Activated CD4-positive, alpha-beta T cell treated with anti-CD3 and anti-CD28 coated beads for 36 hours (primary cell): ENCODE measurements around the gene KIF13A. TPM values are rescaled to one million over a fixed set of nuclear protein-coding genes. Genes with fewer than 3 reads are reported as not detected.
"Not testable (repeated sequence)": the region's sequence is repeated elsewhere in the genome, so short reads cannot be mapped to it uniquely, and the experiment has no call there.

Experiments
- ATAC-seq: fragments of 200-7000 bp; cut with Tn5 transposase; one replicate; pipeline ENCODE4 v1.10.0; 2021; ENCODE audit warnings: mild to moderate bottlenecking, moderate library complexity
- CTCF ChIA-PET: fragments of 350-600 bp; sonication (Branson Sonifier 250); formaldehyde crosslinking; loops from one replicate; lab custom pipeline; 2021; ENCODE audit warnings: antibody characterized with exemption; lab: Charles Lee
- POLR2A ChIA-PET: fragments of 350-600 bp; sonication (Branson Sonifier 250); formaldehyde crosslinking; loops from one replicate; lab custom pipeline; 2021; ENCODE audit warnings: antibody characterized with exemption, inconsistent platforms; lab: Charles Lee
- DNase-seq: peaks from one replicate; pipeline ENCODE4 v3.0.0-alpha.2; 2020
- H3K27ac Mint-ChIP-seq: one replicate; pipeline ENCODE4 v1.8.0; 2021; ENCODE audit warnings: mixed read lengths
- H3K27me3 Mint-ChIP-seq: one replicate; pipeline ENCODE4 v1.8.0; 2021; ENCODE audit warnings: mixed read lengths
- H3K36me3 Mint-ChIP-seq: one replicate; pipeline ENCODE4 v1.8.0; 2021; ENCODE audit warnings: low read depth, mixed read lengths
- H3K4me1 Mint-ChIP-seq: one replicate; pipeline ENCODE4 v1.8.0; 2021; ENCODE audit warnings: mixed read lengths
- H3K4me3 Mint-ChIP-seq: one replicate; pipeline ENCODE4 v1.8.0; 2021; ENCODE audit warnings: mild to moderate bottlenecking, moderate library complexity, mixed read lengths
- H3K9me3 Mint-ChIP-seq: one replicate; pipeline ENCODE4 v1.8.0; 2021; ENCODE audit warnings: low read depth, mixed read lengths
- intact Hi-C, 2 experiments: fragments of 100-400 bp; cut with DNase I in 1 of 2; cut with micrococcal nuclease in 1 of 2; formaldehyde crosslinking; loops; one replicate each; pipeline versions ENCODE4 v1.14.2 to v1.15.1; 2022 to 2024; cut with DNase I, micrococcal nuclease
- total RNA-seq, 2 experiments: library from RNA; stranded (reverse); gene quantifications; one replicate each; pipeline ENCODE4 v1.2.3, GENCODE V29; 2021

The KIF13A gene
- total RNA-seq, 2 experiments from 2014 or later = 0.07 TPM; not detected in 1

DNA sequence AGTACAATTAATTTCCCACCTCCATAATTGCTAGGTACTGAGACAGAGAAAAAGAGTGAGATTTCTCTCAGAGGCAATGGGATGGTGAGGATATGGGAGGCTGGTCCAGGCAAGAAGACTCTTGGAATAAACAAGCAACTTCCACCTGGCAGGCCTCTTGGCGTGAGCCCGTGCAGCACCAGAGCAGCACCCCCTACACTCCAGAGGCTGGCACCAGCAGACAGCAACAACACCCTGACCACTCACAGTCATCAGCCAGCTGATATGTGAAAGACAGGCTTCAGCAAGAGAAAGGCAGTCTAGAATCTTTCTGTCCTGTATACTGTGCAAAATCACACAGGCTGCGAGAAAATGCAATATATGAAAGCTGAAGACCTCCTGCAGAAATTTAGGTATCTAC lies 59.7 kb downstream of the KIF13A start:
- POLR2A ChIA-PET = no interaction called here
- Mint-ChIP-seq H3K4me1 (no peaks in the 10 kb centered on the region), H3K27me3 (peaks cover 22% of the 10 kb centered on the region), H3K9me3 (no peaks in the 10 kb centered on the region), H3K36me3 (no peaks in the 10 kb centered on the region), H3K4me3 (no peak overlapping the region), H3K27ac (no peak overlapping the region)
- intact Hi-C loops = no loop called here
- DNase-seq (no peak), ATAC-seq (no peak)
- CTCF ChIA-PET = no interaction called here

DNA sequence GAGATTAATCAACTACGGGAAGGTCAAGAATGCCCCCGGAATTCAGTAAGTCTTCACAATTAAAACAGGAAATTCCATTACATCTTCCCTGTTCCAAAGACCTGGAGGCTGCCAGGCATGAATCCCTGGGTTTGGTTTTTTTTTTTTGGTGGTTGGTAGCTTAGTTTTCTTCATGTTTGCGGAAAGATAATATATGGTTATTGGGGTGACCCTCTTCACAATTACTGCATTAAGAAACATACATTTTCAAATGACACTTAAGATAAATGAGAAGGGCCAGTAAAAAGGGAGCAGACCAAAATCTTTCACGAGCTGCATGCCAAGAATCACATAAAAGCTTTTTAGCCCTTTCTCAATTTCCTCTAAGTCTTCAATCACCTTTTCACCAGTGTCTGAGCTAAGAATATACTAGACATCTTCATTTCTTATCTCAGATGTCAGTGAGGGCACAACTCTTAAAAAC lies 64.0 kb downstream of the KIF13A start:
- DNase-seq (no peak), ATAC-seq (no peak)
- Mint-ChIP-seq H3K9me3 (no peaks in the 10 kb centered on the region), H3K27me3 (peaks cover 18% of the 10 kb centered on the region), H3K27ac (no peak overlapping the region), H3K4me1 (no peaks in the 10 kb centered on the region), H3K4me3 (no peak overlapping the region), H3K36me3 (no peaks in the 10 kb centered on the region)
- ChIA-PET POLR2A (no interaction called here), CTCF (no interaction called here)
- intact Hi-C loops = no loop called here

DNA sequence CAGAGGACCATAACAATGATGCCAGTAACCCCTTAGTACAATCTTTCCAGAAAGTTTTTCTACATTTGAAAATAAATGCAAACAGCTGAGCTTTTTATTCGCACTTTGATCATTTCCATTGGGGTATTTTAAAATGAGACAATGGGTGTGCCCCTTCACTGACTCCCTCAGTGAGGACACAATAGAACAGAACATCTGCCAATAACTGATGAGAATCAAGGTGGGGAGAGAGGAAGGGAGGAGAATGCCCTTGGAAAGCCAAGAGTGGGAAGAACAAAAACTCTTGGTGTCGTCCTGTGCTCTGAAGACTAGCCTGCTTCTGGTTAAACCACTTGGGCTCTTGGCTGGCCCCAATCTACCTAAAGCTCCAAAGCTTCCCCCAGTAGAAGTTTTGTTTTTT lies 66.0 kb downstream of the KIF13A start:
- Mint-ChIP-seq H3K36me3 (no peaks in the 10 kb centered on the region), H3K9me3 (no peaks in the 10 kb centered on the region), H3K4me3 (no peak overlapping the region), H3K27me3 (peaks cover 21% of the 10 kb centered on the region), H3K27ac (no peak overlapping the region), H3K4me1 (no peaks in the 10 kb centered on the region)
- CTCF ChIA-PET = no interaction called here
- DNase-seq (no peak), ATAC-seq (no peak)
- POLR2A ChIA-PET = no interaction called here
- intact Hi-C loops = no loop called here

DNA sequence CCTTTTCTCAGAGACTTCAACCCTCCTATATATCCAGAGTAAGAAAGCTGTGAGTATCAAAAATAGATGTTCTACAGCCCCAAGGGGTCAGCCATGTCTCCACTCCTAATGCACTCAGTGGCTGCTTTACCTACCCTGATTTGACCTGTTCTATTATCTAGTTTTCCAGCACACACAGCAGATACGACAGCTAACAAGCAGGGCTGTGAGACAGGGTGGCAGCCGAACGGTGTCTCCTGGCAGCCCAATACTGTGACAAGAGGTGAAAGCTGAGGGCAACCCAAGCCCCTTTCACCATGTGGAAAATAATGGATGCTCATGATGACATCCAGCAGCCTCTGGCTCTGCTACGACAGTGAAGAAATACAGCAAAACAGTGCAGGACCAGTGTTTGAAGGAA lies 67.9 kb downstream of the KIF13A start:
- Mint-ChIP-seq H3K36me3 (no peaks in the 10 kb centered on the region), H3K27ac (no peak overlapping the region), H3K9me3 (no peaks in the 10 kb centered on the region), H3K4me1 (no peaks in the 10 kb centered on the region), H3K27me3 (peaks cover 16% of the 10 kb centered on the region), H3K4me3 (no peak overlapping the region)
- ATAC-seq (no peak), DNase-seq (no peak)
- ChIA-PET CTCF (no interaction called here), POLR2A (no interaction called here)
- intact Hi-C loops = no loop called here

DNA sequence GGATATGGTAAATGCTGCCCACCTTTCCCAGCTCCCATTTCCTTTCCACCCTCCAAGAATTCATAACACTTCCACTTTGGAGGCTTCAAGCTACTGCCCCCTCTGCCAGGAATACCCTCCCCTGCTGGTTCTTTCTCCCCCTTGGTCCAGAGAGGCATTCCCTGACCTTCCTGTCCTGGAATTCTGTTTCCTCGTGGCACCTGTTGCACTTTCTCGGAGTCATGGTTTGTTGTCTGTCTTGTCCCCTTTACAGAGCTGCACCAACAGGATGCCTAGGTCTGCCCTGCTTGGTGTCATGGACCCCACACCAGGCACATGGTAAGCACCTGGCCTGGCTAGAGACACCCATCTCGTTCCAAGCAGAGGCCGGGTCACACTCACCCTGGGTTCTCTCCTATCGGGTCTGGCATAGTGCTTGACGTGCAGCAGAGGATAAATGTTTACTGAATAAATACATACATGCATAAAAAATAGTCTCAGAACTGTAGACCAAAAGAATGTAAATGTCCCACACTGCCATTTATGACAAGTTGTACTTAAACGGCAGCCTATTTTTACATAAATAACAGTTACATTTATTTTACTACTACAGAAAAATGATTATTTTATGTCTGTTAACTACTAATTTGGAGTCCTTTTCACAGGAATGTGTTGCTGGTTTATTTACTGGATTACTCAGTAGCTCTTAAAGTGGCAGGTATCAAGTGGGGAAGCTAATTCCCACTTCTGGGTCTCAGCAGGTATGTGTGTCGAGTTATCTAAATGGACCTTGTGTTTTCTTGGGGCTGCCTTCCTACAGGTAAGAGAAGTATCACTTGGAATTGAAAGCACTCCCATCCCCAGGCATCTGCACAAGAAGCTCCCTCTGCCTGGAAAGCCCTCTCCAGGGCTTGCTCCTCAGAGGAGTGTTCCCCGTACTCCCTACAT lies 69.3 kb downstream of the KIF13A start:
- Mint-ChIP-seq H3K9me3 (no peaks in the 10 kb centered on the region), H3K27me3 (peaks cover 8% of the 10 kb centered on the region), H3K4me1 (no peaks in the 10 kb centered on the region), H3K4me3 (no peak overlapping the region), H3K27ac (no peak overlapping the region), H3K36me3 (no peaks in the 10 kb centered on the region)
- DNase-seq (no peak), ATAC-seq (no peak)
- intact Hi-C loops = no loop called here
- CTCF ChIA-PET = no interaction called here
- POLR2A ChIA-PET = interaction anchor here (0.5 kb wide), 1 partner anchor 196 kb away, joined by 7 read pairs; no protein-coding TSS in a partner anchor

DNA sequence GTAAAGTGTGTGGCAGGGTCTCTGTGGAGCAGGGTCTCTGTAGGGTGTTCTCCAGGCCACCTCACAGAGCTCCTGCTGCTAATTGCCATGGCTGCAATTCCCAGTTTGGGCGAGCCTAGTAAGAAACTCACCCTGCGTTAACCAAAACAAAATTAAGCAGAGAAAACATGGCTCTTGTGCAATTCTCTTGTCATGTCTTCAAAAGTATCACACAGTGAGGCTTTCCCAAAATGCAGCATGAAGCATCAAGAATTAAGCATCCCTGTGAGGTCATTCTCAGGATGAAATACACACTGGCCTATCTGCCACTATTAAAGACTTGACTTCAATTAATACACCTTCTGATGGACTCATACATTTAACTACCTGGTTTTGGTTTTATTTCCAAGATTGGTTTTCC lies 72.8 kb downstream of the KIF13A start:
- no peak for ATAC-seq
- Mint-ChIP-seq H3K27me3 (peaks cover 4% of the 10 kb centered on the region), H3K36me3 (no peaks in the 10 kb centered on the region), H3K4me1 (no peaks in the 10 kb centered on the region), H3K9me3 (no peaks in the 10 kb centered on the region), H3K4me3 (no peak overlapping the region), H3K27ac (no peak overlapping the region)
- intact Hi-C loops = no loop called here
- ChIA-PET POLR2A (no interaction called here), CTCF (no interaction called here)
- no peak for DNase-seq

DNA sequence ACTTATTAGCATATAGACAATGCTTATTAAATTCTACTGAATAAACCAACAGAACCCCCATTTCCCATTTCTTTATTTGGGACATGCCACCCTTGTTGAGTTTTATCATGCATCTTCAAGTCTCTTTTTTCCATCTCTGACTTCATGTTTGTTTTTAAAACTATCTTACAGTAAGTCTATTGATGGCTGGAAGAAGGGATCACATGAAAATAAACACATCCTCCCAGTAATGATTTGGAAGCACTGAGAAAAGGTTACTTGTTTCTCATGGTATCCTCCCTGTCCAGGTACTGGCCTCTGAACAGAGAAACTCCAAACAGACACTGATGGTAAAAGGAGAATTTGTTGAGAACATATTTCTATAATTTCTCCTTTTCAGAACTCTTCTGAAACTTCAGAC lies 74.9 kb downstream of the KIF13A start:
- no peak overlapping the region for H3K4me3 Mint-ChIP-seq
- no peaks in the 10 kb centered on the region for H3K9me3 Mint-ChIP-seq
- peaks cover 13% of the 10 kb centered on the region for H3K27me3 Mint-ChIP-seq
- DNase-seq = no peak
- CTCF ChIA-PET = no interaction called here
- POLR2A ChIA-PET = no interaction called here
- intact Hi-C loops = no loop called here
- H3K36me3 Mint-ChIP-seq = no peaks in the 10 kb centered on the region
- H3K4me1 Mint-ChIP-seq = peaks cover 4% of the 10 kb centered on the region
- H3K27ac Mint-ChIP-seq = no peak overlapping the region
- no peak for ATAC-seq

DNA sequence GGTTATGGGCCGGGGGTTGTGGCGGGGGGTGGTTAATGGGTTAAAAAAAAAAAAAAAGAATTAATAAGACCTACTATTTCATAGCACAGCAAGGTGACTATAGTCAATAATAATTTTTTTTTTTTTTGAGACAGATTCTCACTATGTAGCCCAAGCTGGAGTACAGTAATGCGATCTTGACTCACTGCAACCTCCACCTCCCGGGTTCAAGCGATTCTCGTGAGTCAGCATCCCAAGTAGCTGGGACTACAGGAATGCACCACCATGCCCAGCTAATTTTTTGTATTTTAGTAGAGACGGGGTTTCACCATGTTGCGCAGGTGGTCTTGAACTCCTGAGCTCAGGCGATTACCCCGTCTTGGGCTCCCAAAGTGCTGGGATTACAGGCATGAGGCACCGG lies 75.8 kb downstream of the KIF13A start:
- ATAC-seq, DNase-seq, H3K36me3 Mint-ChIP-seq, H3K9me3 Mint-ChIP-seq, H3K4me3 Mint-ChIP-seq, intact Hi-C loops, H3K4me1 Mint-ChIP-seq, H3K27ac Mint-ChIP-seq: not testable (repeated sequence)
- ChIA-PET CTCF (interaction anchor here (0.6 kb wide), 1 partner anchor 221 kb away, joined by 3 read pairs; no protein-coding TSS in a partner anchor), POLR2A (interaction anchor here (0.6 kb wide), 1 partner anchor 347 kb away, joined by 5 read pairs; no protein-coding TSS in a partner anchor)
- peaks cover 17% of the 10 kb centered on the region for H3K27me3 Mint-ChIP-seq

DNA sequence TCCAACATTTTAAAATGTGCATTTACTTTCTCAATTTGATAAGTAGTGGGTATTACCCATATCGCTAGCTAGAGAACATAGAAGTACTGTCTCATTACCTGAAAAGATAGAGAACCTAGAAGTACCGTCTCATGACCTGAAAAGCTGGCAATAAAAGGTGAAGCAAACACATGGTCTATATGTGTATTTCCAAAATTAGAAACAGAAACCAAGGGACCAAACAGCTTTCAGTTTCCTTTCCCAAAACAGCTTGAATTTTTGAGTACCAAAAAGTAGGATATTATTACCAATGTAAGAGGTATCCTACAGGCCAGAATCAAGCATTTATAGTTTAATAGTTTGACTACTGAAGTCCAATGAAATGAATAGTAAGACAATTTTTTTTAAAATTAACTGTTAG lies 77.2 kb downstream of the KIF13A start:
- Mint-ChIP-seq H3K36me3 (no peaks in the 10 kb centered on the region), H3K27me3 (peaks cover 20% of the 10 kb centered on the region), H3K9me3 (no peaks in the 10 kb centered on the region), H3K27ac (no peak overlapping the region), H3K4me3 (no peak overlapping the region), H3K4me1 (peaks cover 5% of the 10 kb centered on the region)
- CTCF ChIA-PET = no interaction called here
- DNase-seq (no peak), ATAC-seq (no peak)
- intact Hi-C loops = no loop called here
- POLR2A ChIA-PET = no interaction called here

DNA sequence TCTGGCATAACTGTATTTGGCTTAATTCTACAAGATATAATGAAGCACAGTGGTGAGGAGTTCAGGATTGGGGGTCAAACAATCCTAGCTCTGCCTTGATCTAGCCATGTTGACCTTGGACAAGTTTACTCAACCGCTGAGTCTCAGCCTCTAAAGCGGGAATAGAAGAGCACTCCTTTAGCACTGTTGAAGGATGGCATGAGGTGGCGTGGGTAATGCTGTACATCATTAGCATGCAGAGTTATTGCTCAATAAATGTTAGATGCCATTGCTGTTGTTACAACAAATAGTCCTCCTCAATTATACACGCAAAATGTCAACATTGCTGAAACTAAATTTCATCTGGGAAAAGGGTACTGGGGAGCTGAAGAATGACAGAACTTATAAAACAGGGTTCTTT lies 78.6 kb downstream of the KIF13A start:
- Mint-ChIP-seq H3K4me1 (peaks cover 5% of the 10 kb centered on the region), H3K27ac (no peak overlapping the region), H3K4me3 (no peak overlapping the region), H3K27me3 (peaks cover 22% of the 10 kb centered on the region), H3K9me3 (no peaks in the 10 kb centered on the region), H3K36me3 (no peaks in the 10 kb centered on the region)
- POLR2A ChIA-PET = no interaction called here
- intact Hi-C loops = no loop called here
- ATAC-seq (no peak), DNase-seq (no peak)
- CTCF ChIA-PET = interaction anchor here (0.6 kb wide), 1 partner anchor 432 kb away, joined by 3 read pairs; no protein-coding TSS in a partner anchor

DNA sequence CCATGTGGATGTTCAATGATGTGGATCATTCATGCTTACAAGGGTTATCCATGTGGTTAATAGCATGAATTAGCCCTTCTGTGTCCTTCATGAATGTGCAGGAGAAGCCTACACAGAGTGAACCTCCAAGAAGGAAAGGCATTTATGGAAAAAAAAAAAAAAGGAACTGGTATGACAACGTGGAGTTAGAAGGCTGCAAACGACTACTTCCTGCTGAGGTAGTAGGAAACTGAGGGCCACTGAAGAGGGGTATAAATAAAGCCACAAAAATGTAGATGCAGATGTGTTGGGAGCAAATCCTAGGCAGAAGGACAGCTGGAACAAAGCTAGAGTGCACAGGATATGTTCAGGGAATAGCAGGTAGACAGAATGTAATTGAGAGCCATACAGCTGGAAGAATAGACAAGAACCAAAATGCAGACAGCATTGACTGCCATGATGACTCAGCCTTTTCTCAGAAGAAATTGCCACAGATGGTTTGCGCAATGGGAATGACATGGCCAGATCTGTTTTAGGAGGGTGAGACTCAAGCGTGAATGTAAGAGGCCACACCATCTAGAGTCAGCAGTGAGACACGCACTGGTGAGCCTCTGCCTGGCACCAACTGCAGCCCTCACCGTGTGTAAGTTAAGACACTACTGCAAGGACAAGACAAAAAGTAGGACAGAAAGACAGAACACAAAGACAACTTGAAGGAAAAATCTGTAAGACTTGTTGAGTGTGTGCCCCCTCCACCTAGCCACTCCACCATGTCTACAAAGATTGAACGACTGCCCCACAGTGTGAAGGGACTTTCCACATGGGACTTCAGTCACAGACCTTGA lies 79.8 kb downstream of the KIF13A start:
- intact Hi-C loops = no loop called here
- Mint-ChIP-seq H3K4me1 (peaks cover 5% of the 10 kb centered on the region), H3K36me3 (no peaks in the 10 kb centered on the region), H3K9me3 (no peaks in the 10 kb centered on the region), H3K27ac (no peak overlapping the region), H3K27me3 (peaks cover 25% of the 10 kb centered on the region), H3K4me3 (no peak overlapping the region)
- peak; percentile 41 for DNase-seq
- peak; percentile 77 for ATAC-seq
- POLR2A ChIA-PET = no interaction called here
- CTCF ChIA-PET = interaction anchor here (0.8 kb wide), 1 partner anchor 113 kb away, joined by 3 read pairs; no protein-coding TSS in a partner anchor
